ENCODE measurements around the gene PIM2. TPM values are rescaled to one million over a fixed set of nuclear protein-coding genes. Genes with fewer than 3 reads are reported as not detected.

Gene PIM2
- total and polyA plus RNA-seq, 2 experiments from 2014 or later: 11.5 to 16.8 TPM

DNA sequence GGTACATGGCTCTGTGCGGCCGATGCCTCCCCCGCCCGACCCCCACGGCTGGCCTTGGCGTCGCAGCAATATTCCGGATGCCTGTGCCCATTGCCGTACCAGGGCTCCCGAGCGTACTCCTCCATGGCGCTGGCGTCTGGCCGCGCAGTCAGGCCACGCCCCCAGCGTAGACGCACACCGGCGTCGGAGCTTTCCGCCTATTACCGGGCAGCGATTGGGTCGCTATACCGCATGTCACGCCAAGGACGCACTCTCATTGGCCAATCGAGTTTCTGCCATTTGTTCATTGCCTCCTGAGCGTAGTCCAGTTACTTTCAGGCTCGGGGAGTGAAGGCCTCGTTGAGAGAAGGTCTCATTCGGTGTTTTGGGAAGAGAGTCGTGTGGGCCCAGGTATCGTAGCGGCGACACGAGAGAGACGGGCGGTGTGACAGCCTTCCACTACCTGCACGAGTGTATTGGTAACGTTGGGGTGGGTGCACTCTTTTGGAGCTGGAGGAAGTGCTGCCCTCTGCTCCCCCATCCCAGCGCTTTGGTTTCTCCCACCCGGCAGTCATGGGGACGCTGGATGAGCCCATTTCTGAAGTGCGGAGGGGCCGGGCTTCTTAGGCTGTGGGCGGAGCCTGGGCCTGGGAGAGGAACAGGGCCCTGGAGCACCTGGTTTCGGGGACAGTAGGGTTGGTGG is 21.1 kb downstream of the PIM2 start, which contains the start of the genes PQBP1 and TIMM17B:
Gene PQBP1 (plus strand): TSS at position 306 of the 682 bp plus-strand sequence. CDS start 580 bp downstream, outside the sequence.
Gene TIMM17B (minus strand): TSS at position 144 of the 682 bp plus-strand sequence. CDS start 19 bp downstream, at position 125.
- no peak within 1 kb of the TSS for H2AFZ ChIP-seq

GRCh38 chrX:48897157-48897624 is 21.6 kb downstream of the PIM2 start:
- WGBS (ENCODE audit: low lambda C conversion rate, missing lambda C conversion rate): 42% methylated on average over 33 of the region's 38 CpGs
- peaks cover 2% of the 10 kb centered on the region for H3K4me1 ChIP-seq (ENCODE audit: insufficient read depth)
- peak overlapping the region; percentile 99 for H3K27ac ChIP-seq
- peak; percentile 93 for DNase-seq (ENCODE audit: low spot score)
- H3K27me3 ChIP-seq: no peaks in the 10 kb centered on the region
- peak overlapping the region; percentile 56 for H3K4me3 ChIP-seq
- H3K9me2 ChIP-seq (replicated peaks; ENCODE audit: insufficient read depth): no peaks in the 10 kb centered on the region
- no peaks in the 10 kb centered on the region for H3K9me3 ChIP-seq (ENCODE audit: low read depth)
- TF ChIP-seq EZH2 (IDR thresholded peaks at IDR 0.05; ENCODE audit: borderline replicate concordance) (no peak), CTCF (IDR thresholded peaks at IDR 0.05; ENCODE audit: poor library complexity) (no peak), EZH2phosphoT487 (IDR thresholded peaks at IDR 0.05; ENCODE audit: low read depth, severe bottlenecking, unreplicated experiment) (no peak)
- no peak overlapping the region for H2AFZ ChIP-seq
- H3K79me2 ChIP-seq: peaks cover 31% of the 10 kb centered on the region
- H3K4me2 ChIP-seq: peak overlapping the region; percentile 85
- no peaks in the 10 kb centered on the region for H4K20me1 ChIP-seq (ENCODE audit: insufficient read depth, poor library complexity, severe bottlenecking)
- no peaks in the 10 kb centered on the region for H3K36me3 ChIP-seq (replicated peaks; ENCODE audit: insufficient read depth, low read depth)

More for the DNA sequence above, 21.1 kb downstream of the PIM2 start, which contains the start of the genes PQBP1 and TIMM17B:
- Histone ChIP-seq H3K27me3 (no peaks in the 10 kb centered on the region), H3K9me3 (ENCODE audit: low read depth) (no peaks in the 10 kb centered on the region), H3K27ac (peak within 1 kb of the TSS; percentile 99), H3K9me2 (replicated peaks; ENCODE audit: insufficient read depth) (no peaks in the 10 kb centered on the region), H3K4me1 (ENCODE audit: insufficient read depth) (no peaks in the 10 kb centered on the region), H3K4me2 (peak within 1 kb of the TSS; percentile 85), H4K20me1 (ENCODE audit: insufficient read depth, poor library complexity, severe bottlenecking) (no peaks in the 10 kb centered on the region), H3K4me3 (peak within 1 kb of the TSS; percentile 56), H3K79me2 (peaks cover 31% of the 10 kb centered on the region), H3K36me3 (replicated peaks; ENCODE audit: insufficient read depth, low read depth) (no peaks in the 10 kb centered on the region)
- peak; percentile 94 for DNase-seq (ENCODE audit: low spot score)
- 36% methylated on average over 47 of the region's 49 CpGs for WGBS (ENCODE audit: low lambda C conversion rate, missing lambda C conversion rate)
- TF ChIP-seq EZH2phosphoT487 (IDR thresholded peaks at IDR 0.05; ENCODE audit: low read depth, severe bottlenecking, unreplicated experiment) (no peak), EZH2 (IDR thresholded peaks at IDR 0.05; ENCODE audit: borderline replicate concordance) (no peak), CTCF (IDR thresholded peaks at IDR 0.05; ENCODE audit: poor library complexity) (no peak)

DNA sequence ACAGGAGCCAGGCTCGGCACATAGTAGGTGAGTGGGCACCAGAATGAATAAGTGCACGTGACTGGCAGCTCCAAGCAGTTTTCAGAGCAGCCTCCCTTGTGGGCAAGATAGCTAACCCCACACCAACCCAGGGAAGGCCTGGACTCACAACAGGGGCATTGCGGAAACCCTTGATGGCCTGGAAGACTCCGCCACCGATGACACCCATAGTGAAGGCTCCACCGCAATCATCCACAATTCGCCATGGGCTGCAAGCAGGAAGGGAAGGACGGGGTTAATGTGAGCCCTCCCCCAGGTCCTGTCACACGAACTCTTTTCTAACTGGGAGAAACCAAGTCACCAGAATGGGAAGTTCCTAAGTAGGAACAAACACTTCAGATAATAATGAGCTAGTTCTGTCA is 22.2 kb downstream of the PIM2 start:
- no peak for DNase-seq (ENCODE audit: low spot score)
- no peaks in the 10 kb centered on the region for H3K9me2 ChIP-seq (replicated peaks; ENCODE audit: insufficient read depth)
- no peaks in the 10 kb centered on the region for H3K9me3 ChIP-seq (ENCODE audit: low read depth)
- peak overlapping the region; percentile 85 for H3K4me2 ChIP-seq
- no peaks in the 10 kb centered on the region for H4K20me1 ChIP-seq (ENCODE audit: insufficient read depth, poor library complexity, severe bottlenecking)
- no peak overlapping the region for H2AFZ ChIP-seq
- TF ChIP-seq EZH2 (IDR thresholded peaks at IDR 0.05; ENCODE audit: borderline replicate concordance) (no peak), EZH2phosphoT487 (IDR thresholded peaks at IDR 0.05; ENCODE audit: low read depth, severe bottlenecking, unreplicated experiment) (no peak), CTCF (IDR thresholded peaks at IDR 0.05; ENCODE audit: poor library complexity) (no peak)
- peak overlapping the region; percentile 99 for H3K27ac ChIP-seq
- H3K79me2 ChIP-seq: peaks cover 31% of the 10 kb centered on the region
- WGBS (ENCODE audit: low lambda C conversion rate, missing lambda C conversion rate): 62% methylated on average over 9 of the region's 9 CpGs
- no peaks in the 10 kb centered on the region for H3K27me3 ChIP-seq
- H3K4me3 ChIP-seq: peak overlapping the region; percentile 56
- no peaks in the 10 kb centered on the region for H3K36me3 ChIP-seq (replicated peaks; ENCODE audit: insufficient read depth, low read depth)
- H3K4me1 ChIP-seq (ENCODE audit: insufficient read depth): peaks cover 5% of the 10 kb centered on the region

Data from hepatocyte (in vitro differentiated cells).